Lung (tissue), 12 donors: Measurements from ENCODE around the gene CRAMP1. TPM values are rescaled to one million over a fixed set of nuclear protein-coding genes. Genes with fewer than 3 reads are reported as not detected.

Source experiments
- ATAC-seq: fragments of 200-7000 bp; cut with Tn5 transposase; one replicate; pipeline ENCODE4 v1.9.1; 2020; ENCODE audit warnings: moderate number of reproducible peaks; ENCODE audit not compliant: insufficient read depth, low FRiP score
- DNase-seq, 3 donors: peaks; one replicate each; pipeline ENCODE4 v3.0.0-alpha.2; 2013 to 2017
- H3K27ac ChIP-seq, 2 donors: one replicate each; pipeline ENCODE4 v1.5.1; 2013; ENCODE audit warnings: mild to moderate bottlenecking in 2 of 2, moderate library complexity in 2 of 2, control low read depth in 1 of 2, inconsistent platforms in 1 of 2, low read depth in 1 of 2, low read length in 1 of 2
- H3K27me3 ChIP-seq, 3 donors: one replicate each; pipeline ENCODE4 v1.5.1; 2013; ENCODE audit warnings: low read length in 2 of 3; ENCODE audit not compliant: control insufficient read depth in 3 of 3, insufficient read depth in 3 of 3
- H3K36me3 ChIP-seq, 4 donors: one replicate each; pipeline ENCODE4 v1.5.1; 2013; ENCODE audit warnings: low read length in 4 of 4, mild to moderate bottlenecking in 1 of 4, moderate library complexity in 1 of 4; ENCODE audit not compliant: control insufficient read depth in 4 of 4, insufficient read depth in 4 of 4
- H3K4me1 ChIP-seq, 5 donors: one replicate each; pipeline ENCODE4 v1.5.1; 2013; ENCODE audit warnings: low read length in 5 of 5, mild to moderate bottlenecking in 2 of 5, moderate library complexity in 1 of 5; ENCODE audit not compliant: control insufficient read depth in 5 of 5, insufficient read depth in 5 of 5
- H3K4me3 ChIP-seq: one replicate; pipeline ENCODE4 v1.5.1; 2013; ENCODE audit warnings: mild to moderate bottlenecking, control low read depth, moderate library complexity
- H3K9ac ChIP-seq, 2 donors: one replicate each; pipeline ENCODE4 v1.5.1; 2013; ENCODE audit warnings: low read length in 2 of 2, control low read depth in 1 of 2; ENCODE audit not compliant: insufficient read depth in 1 of 2
- H3K9me3 ChIP-seq, 4 donors: one replicate each; pipeline ENCODE4 v1.5.1; 2013; ENCODE audit warnings: low read length in 3 of 4, mild to moderate bottlenecking in 1 of 4, moderate library complexity in 1 of 4; ENCODE audit not compliant: control insufficient read depth in 4 of 4, insufficient read depth in 3 of 4
- WGBS, 2 donors: extraction: QIAGEN DNeasy Blood & Tissue Kit; methylation state at CpG; one replicate each; pipeline ENCODE4 v1.1.7; 2013; 5-methylcytosine and 5-hydroxymethylcytosine counted together
- polyA plus RNA-seq, 2 donors: library from polyadenylated mRNA; stranded (reverse); fragments of 200-250 nt; gene quantifications; one replicate each; pipeline ENCODE4 v1.2.1, GENCODE V29; 2013
- total RNA-seq, 2 donors: library from RNA; depleted of rRNA in 1 of 2; stranded (reverse); fragments of >200 nt in 1 of 2; gene quantifications; one replicate each; pipeline ENCODE4 v1.2.1, GENCODE V29; 2014 to 2021
- TF ChIP-seq, protein P1 (sequence below): IDR thresholded peaks from 2 replicates; pipeline ENCODE4 v1.5.1; 2012; ENCODE audit warnings: mild to moderate bottlenecking; ENCODE audit errors: control extremely low read depth, extremely low read depth
- donor health status: control.
- donor health status: control.
- donor health status: Bipolar disorder and iron deficiency.
- donor health status: healthy.
- donor health status: DM: yes; HTN: yes; CAD: no.

Gene CRAMP1
- total and polyA plus RNA-seq, 4 donors, result 6.6 to 20.4 (median 12.5) TPM

DNA sequence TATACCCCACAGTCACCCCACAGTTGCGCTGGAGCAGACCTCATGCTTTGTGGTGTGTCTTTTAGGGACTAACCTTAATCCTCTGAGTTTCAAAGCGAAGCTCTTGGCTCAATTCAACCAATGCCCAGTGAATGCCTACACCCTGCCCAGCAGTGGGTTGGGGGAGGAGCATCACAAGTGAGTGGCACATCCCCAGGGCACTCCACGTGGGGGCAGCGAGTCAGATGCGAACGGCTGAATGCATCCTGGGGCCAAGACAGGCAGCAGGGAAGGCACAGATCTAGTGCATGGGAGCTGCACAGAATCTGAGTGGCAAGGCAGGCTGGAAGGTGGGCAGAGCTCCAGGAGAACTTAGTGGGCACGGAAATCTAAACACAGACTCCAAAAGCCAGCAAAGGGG is 39.5 kb upstream of the CRAMP1 start:
- H3K9me3 ChIP-seq, result no peaks in the 10 kb centered on the region
- ATAC-seq, result no peak
- TF ChIP-seq, protein P1, sequence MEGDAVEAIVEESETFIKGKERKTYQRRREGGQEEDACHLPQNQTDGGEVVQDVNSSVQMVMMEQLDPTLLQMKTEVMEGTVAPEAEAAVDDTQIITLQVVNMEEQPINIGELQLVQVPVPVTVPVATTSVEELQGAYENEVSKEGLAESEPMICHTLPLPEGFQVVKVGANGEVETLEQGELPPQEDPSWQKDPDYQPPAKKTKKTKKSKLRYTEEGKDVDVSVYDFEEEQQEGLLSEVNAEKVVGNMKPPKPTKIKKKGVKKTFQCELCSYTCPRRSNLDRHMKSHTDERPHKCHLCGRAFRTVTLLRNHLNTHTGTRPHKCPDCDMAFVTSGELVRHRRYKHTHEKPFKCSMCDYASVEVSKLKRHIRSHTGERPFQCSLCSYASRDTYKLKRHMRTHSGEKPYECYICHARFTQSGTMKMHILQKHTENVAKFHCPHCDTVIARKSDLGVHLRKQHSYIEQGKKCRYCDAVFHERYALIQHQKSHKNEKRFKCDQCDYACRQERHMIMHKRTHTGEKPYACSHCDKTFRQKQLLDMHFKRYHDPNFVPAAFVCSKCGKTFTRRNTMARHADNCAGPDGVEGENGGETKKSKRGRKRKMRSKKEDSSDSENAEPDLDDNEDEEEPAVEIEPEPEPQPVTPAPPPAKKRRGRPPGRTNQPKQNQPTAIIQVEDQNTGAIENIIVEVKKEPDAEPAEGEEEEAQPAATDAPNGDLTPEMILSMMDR, result no peak
- no peaks in the 10 kb centered on the region for H3K27me3 ChIP-seq
- H3K9ac ChIP-seq, result no peak overlapping the region
- H3K4me3 ChIP-seq, result no peak overlapping the region
- no peak for DNase-seq
- 85 to 88% methylated on average over 7 of the region's 7 CpGs for whole genome bisulfite sequencing, 2 donors
- H3K36me3 ChIP-seq, result peaks cover 0 to 9% (median 7%) of the 10 kb centered on the region in 4 donors
- no peak overlapping the region for H3K27ac ChIP-seq
- peaks cover 0 to 1% (median 0%) of the 10 kb centered on the region in 5 donors for H3K4me1 ChIP-seq

DNA sequence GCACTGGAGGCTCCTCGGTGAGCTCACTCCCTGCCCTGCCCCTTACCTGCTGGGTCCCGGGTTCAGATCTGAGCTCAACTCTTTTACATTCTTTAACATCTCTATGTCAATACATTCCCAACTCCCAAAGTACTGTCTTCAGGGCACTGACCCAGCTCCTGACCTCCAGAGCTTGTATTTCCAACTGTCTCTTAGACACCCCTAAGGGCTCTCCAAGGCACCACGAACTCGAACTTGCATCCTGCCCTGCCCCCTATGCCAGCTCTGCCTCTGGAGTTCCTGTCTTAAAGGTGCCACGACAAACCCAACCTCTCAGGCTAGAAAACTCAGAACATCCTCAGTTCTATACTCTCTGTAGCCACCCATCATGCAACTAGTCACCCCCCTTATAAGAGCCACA is 38.9 kb upstream of the CRAMP1 start:
- no peak overlapping the region for H3K9ac ChIP-seq
- TF ChIP-seq, protein P1, result no peak
- peaks cover 0 to 10% (median 6%) of the 10 kb centered on the region in 4 donors for H3K36me3 ChIP-seq
- no peaks in the 10 kb centered on the region for H3K9me3 ChIP-seq
- peaks cover 0 to 1% (median 0%) of the 10 kb centered on the region in 5 donors for H3K4me1 ChIP-seq
- no peak overlapping the region for H3K4me3 ChIP-seq
- WGBS, 2 donors, result 77 to 82% methylated on average over 5 of the region's 5 CpGs
- ATAC-seq, result no peak
- no peak overlapping the region for H3K27ac ChIP-seq
- H3K27me3 ChIP-seq, result no peaks in the 10 kb centered on the region
- DNase-seq, result no peak

DNA sequence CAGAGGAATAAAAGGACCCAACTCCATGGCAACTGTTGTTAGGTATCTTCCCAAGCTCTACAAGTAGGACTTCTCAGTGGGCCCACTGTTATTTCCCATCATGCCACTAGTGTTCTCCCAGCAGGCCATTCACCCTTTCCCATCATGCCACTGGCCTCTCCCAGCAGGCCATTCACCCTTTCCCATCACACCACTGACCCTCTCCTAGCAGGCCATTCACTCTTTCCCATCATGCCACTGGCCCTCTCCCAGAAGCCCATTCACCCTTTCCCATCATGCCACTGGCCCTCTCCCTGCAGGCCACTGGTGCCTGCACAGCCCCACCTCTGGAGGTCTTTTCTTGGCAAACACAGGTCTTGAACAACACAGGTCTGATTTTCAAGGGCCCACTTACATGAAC is 36.6 kb upstream of the CRAMP1 start:
- Histone ChIP-seq H3K27me3 (no peaks in the 10 kb centered on the region), H3K4me3 (no peak overlapping the region), H3K9ac (no peak overlapping the region), H3K36me3 (peaks cover 0 to 13% (median 11%) of the 10 kb centered on the region in 4 donors), H3K9me3 (no peaks in the 10 kb centered on the region), H3K4me1 (peaks cover 0 to 1% (median 0%) of the 10 kb centered on the region in 5 donors), H3K27ac (no peak overlapping the region)
- ATAC-seq (no peak), DNase-seq (no peak)
- TF ChIP-seq, protein P1, result no peak

DNA sequence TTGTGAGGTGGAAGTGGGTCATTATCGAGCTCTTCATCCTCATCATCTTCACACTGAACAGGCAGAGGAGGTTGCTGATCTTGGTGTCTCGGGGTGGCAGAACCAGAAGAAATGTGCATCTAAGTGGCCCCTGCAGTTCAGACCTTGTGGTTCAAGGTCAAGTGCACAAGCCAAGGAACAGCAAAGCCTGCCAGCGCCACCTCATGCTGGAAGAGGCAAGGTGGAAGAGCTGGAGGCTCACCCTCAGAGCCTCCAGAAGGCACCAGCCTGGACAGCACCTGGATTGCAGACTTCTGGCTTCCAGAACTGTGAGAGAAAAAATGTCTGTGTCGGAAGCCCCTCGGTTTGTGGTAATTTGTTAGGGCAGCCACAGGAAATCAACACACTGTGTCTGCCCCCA is 32.9 kb upstream of the CRAMP1 start:
- WGBS, 2 donors, result 81 to 86% methylated on average over 5 of the region's 5 CpGs
- H3K27ac ChIP-seq, result no peak overlapping the region
- H3K27me3 ChIP-seq, result no peaks in the 10 kb centered on the region
- no peak overlapping the region for H3K9ac ChIP-seq
- H3K36me3 ChIP-seq, result peaks cover 0 to 23% (median 16%) of the 10 kb centered on the region in 4 donors
- TF ChIP-seq, protein P1, result no peak
- H3K4me1 ChIP-seq, result peaks cover 0 to 1% (median 0%) of the 10 kb centered on the region in 5 donors
- no peak overlapping the region for H3K4me3 ChIP-seq
- H3K9me3 ChIP-seq, result no peaks in the 10 kb centered on the region
- DNase-seq (no peak), ATAC-seq (no peak)
